NCI-H2196 treated with DMSO at 0.1 percent for 48 hours (cell line): ENCODE measurements around the gene ROMO1.
"Not testable (repeated sequence)": the region's sequence is repeated elsewhere in the genome, so short reads cannot be mapped to it uniquely, and the experiment has no call there.

Experiments used
- DNase-seq: peaks from one replicate; lab custom pipeline; 2025; ENCODE audit not compliant: unreplicated experiment; lab: John Stamatoyannopoulos, UW

ROMO1 gene

DNA sequence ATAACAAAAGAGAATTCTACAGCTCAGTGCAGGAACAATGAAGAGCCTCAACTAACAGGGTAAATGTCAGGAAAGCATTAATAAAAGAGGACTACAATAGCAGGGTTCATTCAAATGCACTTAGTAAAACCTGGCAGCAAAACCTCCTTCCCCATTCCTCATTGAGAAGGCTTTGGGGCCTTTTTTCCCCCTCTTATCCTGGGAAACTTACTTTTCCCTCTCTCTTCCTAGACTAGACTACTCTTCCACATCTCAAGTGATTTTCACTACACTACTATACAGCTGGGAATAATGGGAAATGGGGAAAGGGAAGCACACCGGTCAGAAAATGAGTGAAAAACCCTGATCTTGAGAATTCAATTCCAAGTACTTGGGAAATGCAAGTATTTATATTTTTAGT lies 10.1 kb downstream of the ROMO1 start:
- DNase-seq = no peak

DNA sequence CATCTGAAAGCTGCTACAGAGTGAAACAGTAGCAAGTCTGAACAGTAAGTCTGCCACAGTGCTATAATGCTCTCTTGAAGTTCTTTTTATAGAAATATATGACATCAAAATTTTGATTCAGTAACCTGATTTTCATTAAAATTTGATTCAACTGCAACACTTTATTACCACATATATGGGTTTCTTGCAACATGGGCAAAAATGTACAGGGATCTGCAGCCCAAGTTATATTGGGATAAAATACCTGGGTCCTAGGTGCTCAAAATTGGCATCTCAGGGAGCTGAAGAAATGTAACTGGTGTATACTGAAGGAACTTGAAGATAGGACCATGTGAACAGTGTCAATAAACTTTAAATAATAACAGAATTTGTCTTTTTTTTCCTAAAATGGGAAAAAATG lies 10.8 kb downstream of the ROMO1 start:
- no peak for DNase-seq

DNA sequence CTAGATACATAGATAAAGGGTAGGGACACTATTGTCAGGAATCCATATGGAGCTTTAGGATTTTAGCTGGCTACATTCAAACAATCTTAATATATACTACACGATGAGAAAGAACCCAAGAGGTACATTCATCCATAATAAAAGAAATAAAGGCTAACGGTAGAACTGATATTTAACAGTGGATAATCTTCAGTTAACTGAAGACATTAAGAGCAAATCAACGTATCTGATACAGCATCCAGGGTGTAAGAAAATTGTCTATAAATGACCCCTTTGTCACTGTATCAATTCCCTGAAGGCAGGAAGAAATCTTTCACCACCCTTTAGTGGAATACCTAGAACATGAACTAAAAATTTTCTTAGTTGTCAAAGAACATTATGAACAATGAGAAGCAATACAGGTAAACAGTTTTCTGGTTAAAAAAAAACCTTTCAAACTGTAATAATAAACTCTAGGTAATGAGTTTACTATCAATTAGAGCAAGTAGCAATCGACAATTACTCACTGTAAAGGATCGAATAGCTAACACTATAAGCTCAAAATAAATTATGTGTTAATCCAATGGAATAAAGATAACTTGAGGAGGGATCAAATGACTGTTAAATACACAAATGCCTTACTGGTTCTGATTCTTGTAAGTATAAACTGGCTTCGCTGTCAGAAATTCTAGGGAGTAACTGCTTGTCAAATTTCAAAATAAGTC lies 11.8 kb downstream of the ROMO1 start:
- DNase-seq = no peak

DNA sequence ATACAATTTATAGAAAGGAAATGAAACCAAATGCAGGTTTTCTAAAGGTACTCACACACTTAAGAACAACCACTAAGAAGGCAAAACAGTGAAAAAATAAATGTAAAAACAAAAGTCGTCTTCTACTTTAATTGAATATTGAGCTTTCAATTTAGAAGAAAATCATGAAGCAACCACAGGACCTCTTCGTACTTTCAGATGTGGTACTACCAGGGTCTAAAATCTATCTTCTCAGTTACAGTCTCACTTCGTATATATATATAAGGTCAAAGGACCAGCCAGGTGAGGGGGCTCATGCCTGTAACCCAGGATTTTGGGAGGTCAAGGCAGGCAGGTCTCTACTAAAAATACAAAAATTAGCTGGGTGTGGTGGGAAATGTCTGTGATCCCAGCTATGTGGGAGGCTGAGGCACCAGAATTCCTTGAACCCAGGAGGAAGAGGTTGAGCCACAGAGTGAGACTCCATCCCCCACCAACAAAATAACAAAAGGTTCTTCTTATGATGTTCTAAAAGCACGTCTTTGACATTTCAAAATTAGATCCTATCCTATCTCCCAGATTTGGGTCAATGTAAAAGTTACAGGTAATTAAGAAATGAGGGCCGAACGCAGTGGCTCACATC lies 12.5 kb downstream of the ROMO1 start:
- DNase-seq = no peak

DNA sequence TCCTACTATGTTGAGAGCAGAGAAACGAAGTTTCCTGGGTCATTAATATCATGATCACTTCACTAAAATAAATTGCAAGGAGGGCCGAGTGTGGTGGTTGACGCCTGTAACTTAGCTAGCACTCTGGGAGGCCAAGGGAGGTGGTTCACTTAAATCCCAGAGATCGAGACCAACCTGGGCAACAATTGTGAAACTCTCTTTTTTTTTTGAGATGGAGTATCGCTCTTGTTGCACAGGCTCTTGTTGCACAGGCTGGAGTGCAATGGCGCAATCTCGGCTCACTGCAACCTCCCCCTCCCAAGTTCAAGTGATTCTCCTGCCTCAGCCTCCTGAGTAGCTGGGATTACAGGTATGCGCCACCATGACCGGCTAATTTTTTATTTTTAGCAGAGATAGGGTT lies 13.9 kb downstream of the ROMO1 start:
- DNase-seq = not testable (repeated sequence)

DNA sequence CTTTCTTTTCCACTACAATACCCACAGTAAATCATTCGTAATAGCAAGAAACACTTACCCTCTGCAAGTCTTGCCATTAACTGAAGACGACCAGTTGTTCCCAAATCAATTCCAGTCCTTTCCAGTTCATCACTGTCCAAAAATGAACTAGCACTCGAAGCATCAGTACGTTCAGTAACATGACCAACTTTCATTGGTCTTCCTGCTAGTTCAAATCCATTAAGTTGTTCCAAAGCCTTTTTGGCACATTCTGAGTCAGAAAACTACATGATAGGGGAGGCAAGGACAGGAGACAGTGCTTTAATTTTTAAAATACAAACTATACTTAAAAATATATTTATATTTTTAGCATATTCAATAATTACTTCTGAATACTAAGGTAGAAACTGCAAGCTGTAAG lies 14.9 kb downstream of the ROMO1 start:
- DNase-seq = no peak

DNA sequence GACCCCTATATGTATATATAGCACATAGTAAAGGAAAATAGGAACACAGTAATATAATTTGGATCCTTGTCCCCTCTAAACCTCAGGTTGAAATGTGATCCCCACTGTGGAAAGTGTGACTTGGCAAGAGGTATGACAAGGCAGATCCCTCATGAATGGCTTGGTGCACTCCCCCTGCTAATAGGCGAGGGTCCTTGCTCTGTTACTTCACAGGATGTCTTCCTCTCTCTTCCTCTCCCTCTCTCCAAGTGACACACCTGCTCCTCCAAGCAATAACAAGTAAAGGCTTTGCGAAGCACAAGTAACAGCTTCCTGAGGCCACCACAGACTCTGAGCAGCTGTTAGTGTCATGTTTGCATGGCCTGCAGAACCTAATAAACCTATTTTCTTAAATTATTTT lies 16.4 kb downstream of the ROMO1 start:
- DNase-seq = no peak

DNA sequence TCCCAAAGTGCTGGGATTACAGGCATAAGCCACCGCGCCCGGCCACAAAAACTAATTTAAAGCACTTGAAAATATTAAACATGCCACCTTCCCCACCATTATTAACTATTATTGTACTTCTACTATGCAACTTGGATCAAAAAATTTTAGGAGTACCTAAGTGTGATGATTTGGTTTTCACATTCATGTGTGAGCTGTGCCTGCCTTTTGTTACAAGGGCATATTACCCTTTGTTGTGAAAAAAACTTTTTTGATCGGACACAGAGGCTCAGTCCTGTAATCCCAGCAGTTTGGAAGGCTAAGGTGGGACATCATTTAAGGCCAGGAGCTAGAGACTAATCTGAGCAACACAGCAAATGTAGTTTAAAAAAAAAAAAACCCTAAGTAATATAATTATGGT lies 17.1 kb downstream of the ROMO1 start:
- DNase-seq = no peak

DNA sequence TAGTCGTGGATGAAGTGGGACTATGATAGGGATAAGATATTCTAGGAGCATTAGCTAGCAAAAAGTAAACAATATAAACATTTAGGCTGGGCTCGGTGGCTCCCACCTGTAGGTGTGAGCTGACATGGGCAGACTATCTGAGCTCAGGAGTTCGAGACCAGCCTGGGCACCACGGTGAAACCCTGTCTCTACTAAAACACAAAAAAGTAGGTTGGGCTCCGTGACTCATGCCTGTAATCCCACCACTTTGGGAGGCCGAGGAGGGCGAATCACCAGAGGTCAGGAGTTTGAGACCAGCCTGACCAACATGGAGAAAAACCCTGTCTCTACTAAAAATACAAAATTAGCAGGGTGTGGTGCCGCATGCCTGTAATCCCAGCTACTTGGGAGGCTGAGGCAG lies 19.1 kb downstream of the ROMO1 start:
- not testable (repeated sequence) for DNase-seq

DNA sequence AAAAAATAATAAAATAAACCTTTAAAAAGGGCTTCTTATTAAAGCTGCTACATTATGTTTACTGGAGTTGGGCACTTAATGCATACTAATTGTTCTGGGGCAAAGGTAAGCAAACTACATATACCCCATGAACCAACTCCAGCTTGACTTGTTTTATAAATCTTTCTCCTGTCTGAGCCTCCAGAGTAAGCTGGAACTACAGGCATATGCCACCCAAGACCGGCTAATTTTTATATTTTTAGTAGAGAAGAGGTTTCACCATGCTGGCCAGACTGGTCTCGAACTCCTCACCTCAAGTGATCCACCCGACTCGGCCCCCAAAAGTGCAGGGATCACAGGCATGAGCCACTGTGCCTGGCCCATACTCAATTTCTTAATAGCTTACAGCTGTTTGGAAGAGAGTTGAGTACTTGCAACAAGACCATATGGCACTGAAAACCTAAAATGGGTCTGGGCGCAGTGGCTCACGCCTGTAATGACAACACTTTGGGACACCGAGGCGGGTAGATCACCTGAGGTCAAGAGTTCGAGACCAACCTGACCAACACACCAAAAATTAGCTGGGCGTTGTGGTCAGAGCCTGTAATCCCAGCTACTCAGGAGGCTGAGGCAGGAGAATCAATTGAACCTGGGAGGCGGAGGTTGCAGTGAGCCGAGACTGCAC lies 19.9 kb downstream of the ROMO1 start:
- DNase-seq = no peak

DNA sequence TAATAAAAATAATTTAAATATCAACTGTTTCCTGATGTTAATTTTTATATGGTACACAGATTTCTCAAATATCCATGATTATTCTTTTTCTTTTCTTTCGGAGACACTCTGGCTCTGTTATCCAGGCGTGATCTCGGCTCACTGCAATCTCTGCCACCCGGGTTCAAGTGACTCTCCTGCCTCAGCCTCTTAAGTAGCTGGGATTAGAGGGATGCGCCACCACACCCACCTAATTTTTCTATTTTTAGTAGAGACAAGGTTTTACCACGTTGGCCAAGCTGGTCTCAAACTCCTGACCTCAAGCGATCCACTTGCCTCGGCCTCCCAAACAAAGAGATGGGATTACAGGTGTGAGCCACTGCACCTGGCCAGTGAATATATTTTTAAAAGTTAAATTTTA lies 20.5 kb downstream of the ROMO1 start:
- no peak for DNase-seq

DNA sequence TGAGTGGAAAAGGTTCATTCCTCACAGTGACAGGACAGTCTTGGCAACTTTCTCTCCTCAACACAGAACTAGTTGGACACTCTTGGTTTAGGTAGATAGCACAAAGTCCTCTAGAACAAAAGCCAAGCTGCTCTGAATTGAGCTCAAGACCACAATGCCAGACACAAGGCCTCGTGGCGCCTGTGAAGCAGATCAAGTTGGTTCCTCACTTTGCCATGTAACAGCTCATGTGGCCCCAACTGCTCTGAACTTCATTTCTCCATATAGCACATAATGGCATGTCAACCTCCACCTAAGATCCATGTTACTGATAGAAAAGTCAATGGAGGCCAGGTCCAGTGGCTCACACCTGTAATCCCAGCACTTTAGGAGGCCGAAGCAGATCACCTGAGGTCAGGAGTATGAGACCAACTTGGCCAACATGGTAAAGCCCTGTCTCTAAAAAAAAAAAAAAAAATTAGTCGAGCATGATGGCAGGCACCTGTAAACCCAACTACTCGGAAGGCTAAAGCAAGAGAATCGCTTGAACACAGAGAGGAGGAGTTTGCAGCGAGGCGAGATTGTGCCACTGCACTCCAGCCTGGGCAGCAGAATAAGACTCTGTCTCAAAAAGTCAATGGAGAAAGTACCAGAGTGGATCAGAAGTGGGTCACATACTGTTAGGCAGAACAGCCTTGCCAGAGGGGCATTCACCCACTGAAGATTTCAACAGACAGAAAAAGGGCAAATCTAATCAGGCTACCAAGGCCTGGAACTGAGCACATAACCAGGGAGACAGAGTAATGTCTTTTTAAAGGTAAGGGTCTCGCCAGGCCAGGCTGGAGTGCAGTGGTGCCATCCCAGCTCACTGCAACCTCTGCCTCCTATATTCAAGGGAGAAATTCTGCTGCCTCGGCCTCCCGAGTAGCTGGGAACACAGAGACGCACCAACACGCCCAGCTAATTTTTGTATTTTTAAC lies 21.2 kb downstream of the ROMO1 start:
- no peak for DNase-seq

DNA sequence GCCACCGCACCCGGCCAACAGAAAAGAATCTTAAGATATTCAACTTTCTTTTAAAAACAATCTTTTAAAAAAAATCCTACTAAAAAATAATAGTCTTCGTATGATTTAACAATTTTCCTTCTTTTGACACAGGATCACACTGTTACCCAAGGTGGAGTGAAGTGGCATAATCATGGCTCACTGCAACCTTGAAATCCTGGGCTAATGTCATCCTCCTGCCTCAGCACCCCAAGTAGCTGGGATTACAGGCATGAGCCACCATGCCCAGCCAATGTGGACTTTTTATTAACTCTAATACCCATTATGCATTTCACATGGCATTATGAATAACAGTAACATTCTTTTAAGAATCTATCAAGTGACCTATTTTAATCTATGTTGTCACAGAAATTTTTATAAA lies 22.0 kb downstream of the ROMO1 start:
- no peak for DNase-seq

DNA sequence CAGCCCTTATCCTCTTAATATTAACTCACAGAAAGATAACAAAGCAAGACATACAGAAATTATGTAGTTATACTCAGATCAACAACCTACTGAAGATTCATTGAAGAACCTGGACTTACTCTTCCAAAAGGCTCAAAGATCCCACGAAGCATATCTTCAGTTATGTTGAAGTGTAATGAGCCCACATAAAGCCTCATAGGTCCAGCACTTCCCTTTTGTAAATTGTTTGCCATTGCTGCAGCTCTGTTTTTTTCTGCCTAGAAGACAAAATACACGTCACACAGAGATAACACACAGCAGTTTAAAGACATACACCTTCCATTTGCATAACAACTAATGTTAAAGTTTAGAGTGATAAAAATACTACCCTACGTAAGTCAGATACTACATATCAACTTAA lies 22.4 kb downstream of the ROMO1 start:
- DNase-seq = no peak

DNA sequence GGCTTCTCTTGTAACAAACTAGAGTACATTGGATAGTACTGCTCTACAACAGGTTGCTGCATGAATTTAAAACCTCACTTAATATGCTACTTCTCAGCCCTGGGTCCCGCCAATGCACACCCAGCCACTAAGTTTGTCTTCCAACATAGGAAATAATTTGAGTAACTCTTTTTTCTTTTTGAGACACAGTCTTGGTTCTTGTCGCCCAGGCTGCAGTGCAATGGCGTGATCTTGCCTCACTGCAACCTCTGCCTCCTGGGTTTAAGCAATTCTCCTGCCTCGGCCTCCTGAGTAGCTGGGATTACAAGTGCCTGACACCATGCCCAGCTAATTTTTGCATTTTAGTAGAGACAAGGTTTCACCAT lies 24.1 kb downstream of the ROMO1 start:
- not testable (repeated sequence) for DNase-seq

DNA sequence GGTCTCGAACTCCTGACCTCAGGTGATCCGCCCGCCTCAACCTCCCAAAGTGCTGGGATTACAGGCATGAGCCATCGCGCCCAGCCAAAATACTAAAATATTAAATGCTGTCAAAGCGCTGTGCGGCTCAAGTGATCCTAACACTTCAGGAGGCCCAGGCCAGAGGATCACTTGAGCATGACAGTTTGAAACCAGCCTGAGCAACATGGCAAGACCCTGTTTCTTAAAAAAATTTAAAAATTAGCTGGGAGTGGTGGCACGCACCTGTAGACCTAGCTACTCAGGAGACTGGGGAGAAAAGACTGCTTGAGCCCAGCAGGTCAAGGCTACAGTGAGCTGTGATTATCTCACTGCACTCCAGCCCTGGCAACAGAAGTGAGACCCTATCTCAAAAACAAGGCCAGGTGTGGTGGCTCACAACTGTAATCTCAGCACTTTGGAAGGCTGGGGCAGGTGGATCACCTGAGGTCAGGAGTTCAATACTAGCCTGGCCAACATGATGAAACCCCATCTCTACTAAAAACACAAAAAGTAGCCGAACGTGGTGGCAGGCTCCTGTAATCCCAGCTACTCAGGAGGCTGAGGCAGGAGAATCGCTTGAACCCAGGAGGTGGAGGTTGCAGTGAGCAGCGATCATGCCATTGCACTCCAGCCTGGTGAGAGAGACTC lies 24.6 kb downstream of the ROMO1 start:
- not testable (repeated sequence) for DNase-seq

DNA sequence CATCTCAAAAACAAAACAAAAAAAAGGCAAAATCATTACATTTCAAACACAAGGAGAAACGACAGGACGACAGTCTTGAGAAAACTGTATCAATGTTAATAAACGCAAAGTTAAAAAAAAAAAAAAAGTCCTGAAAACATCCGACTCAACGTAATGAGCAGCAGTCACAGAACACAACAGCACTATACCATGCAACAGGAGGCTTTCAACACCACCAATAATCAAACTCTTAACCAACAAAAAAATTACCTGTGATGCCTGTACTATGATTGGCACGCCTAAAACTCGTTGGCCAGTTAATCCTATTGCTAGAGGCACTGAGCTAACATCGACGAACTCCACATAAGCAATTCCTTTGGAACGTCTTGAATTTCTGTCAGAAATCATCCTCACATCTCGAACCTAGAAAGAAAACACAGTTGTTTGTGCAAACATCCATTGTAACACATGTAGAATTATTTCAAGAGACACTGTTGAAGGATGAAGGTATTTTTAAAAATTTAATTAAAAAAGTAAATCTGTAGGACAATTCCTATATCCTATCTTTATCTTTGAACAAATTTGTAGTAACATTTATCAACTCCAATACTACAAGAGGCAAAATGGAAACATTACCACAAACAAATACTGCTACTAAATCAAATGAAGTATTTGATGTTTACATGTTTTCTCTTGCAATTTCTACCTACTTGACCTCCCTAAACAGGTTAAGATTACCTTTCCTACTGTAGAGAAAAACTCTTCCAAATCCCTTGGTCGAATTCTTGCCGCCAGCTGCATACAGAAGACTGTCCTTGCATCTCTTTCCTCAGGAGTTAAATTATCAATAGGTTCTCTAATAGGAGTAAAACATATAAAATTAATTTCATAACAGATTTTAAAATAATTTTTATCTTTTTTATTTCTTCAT lies 25.4 kb downstream of the ROMO1 start:
- DNase-seq = no peak

DNA sequence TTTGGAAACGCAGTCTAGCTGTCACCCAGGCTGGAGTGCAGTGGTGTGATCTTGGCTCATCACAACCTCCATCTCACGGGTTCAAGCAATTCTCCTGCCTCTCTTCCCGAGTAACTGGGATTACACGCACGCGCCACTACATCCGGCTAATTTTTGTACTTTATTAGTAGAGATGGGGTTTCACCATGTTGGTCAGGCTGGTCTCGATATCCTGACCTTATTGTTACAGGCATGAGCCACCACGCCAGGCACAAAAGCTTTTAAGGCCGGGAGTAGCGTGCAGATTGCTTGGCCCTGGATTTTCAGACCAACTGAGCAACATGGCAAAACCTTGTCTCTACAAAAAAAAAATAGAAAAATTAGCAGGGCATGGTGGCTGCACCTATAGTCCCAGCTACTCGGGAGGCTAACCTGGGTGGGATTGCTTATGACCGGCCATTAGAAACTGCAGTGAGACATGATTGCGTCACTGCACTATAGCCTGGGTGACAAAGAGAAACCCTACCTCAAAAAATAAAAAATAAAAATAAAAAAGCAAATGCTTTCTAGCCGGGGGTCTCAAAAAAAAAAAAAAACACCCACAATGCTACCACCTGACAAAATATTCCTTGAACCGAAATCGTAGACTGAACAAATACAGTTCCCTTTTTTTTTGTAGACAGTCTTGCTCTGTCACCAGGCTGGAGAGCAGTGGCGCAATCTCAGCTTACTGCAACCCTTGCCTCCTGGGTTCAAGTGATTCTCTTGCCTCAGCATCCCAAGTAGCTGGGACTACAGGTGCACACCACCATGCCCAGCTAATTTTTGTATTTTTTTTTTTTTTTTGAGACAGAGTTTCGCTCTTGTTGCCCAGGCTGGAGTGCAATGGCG lies 27.9 kb downstream of the ROMO1 start:
- DNase-seq = no peak

DNA sequence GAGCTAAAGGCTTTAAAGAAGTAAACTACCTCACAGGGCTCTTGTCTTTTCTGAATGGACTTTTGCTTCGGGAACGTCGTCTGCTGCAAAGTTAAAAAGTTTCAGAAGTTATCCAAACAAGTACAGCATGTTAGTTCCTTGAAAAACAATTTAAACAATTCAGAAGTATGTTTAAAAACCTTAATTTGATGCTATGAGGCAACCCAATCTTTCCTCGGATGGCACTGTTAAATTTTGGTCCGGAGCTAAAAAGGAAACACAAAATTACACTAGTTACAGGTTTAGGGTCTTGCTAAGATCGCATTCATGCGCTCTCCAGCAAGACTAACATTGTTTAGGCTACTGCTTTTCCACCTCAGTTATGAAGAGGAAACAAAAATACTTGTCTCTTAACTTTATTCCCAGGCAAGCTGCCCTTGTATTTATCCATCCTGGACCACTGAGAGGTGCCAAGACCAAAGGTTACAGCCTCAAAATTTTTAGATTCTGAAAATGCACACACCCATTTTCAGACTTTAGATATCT lies 30.1 kb downstream of the ROMO1 start:
- no peak for DNase-seq
